Lower lobe of right lung (tissue), 2 donors: ENCODE data around the gene GCH1. TPM values are rescaled to one million over a fixed set of nuclear protein-coding genes. Genes with fewer than 3 reads are reported as not detected.

ENCODE experiments used
- ATAC-seq, 2 donors: fragments of 200-7000 bp; cut with Tn5 transposase; one replicate each; pipeline ENCODE4 v1.9.1; 2020 to 2022; ENCODE audit warnings: mild to moderate bottlenecking in 2 of 2, moderate library complexity in 2 of 2
- DNase-seq: peaks from one replicate; pipeline ENCODE4 v3.0.0-alpha.2; 2020
- H3K27ac ChIP-seq: fragments of 200-600 bp; one replicate; pipeline ENCODE4 v1.8.0; 2022
- H3K27me3 ChIP-seq: fragments of 200-600 bp; one replicate; pipeline ENCODE4 v1.8.0; 2022; ENCODE audit warnings: low read depth
- H3K36me3 ChIP-seq: fragments of 200-600 bp; one replicate; pipeline ENCODE4 v1.8.0; 2022; ENCODE audit warnings: mild to moderate bottlenecking
- H3K4me1 ChIP-seq: fragments of 200-600 bp; one replicate; pipeline ENCODE4 v1.8.0; 2022
- H3K4me3 ChIP-seq: fragments of 200-600 bp; one replicate; pipeline ENCODE4 v1.8.0; 2022; ENCODE audit warnings: mild to moderate bottlenecking
- H3K9me3 ChIP-seq: fragments of 200-600 bp; one replicate; pipeline ENCODE4 v1.8.0; 2022
- intact Hi-C: fragments of 100-400 bp; cut with DNase I; formaldehyde crosslinking; loops from one replicate; pipeline ENCODE4 v1.11.0; 2022
- total RNA-seq: library from RNA; stranded (reverse); fragmentation: NEBNext Ultra II Directional; extraction: Animal tissue kit (Norgen Biotek cat#: 25700); gene quantifications from one replicate; pipeline ENCODE4 v1.2.1, GENCODE V29; 2021
- TF ChIP-seq, protein P1 (sequence below): fragments of 200-600 bp; IDR thresholded peaks from one replicate; pipeline ENCODE4 v1.8.0; 2022; ENCODE audit warnings: antibody characterized with exemption, mild to moderate bottlenecking
- donor health status: DM: no; HTN: yes; CAD: no; lungs with severe emphysema.

Gene GCH1
- total RNA-seq, 1 donor from 2014 or later: 12.7 TPM

DNA sequence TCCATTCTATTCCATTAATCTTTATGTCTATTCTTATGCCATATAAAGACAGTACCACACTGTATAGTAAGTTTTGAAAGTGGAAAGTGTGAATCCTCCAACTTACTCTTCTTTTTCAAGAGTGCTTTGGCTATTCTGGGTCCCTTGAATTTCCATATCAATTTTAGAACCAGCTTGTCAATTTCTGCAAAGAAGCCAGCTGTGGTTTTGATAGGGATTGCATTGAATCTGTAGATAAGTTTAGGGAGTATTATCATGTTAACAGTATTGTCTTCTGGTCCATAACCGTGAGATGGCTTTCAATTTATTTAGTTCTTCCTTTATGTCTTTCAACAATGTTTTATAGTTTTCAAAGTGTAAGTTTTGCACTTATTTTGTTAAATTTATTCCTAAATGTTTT is 34.2 kb upstream of the GCH1 start:
- H3K4me3 ChIP-seq: no peak overlapping the region
- DNase-seq (no peak), ATAC-seq (no peak)
- no peaks in the 10 kb centered on the region for H3K9me3 ChIP-seq
- intact Hi-C loops: no loop called here
- H3K36me3 ChIP-seq: no peaks in the 10 kb centered on the region
- H3K27ac ChIP-seq: no peak overlapping the region
- H3K4me1 ChIP-seq: no peaks in the 10 kb centered on the region
- no peaks in the 10 kb centered on the region for H3K27me3 ChIP-seq
- TF ChIP-seq, protein P1, sequence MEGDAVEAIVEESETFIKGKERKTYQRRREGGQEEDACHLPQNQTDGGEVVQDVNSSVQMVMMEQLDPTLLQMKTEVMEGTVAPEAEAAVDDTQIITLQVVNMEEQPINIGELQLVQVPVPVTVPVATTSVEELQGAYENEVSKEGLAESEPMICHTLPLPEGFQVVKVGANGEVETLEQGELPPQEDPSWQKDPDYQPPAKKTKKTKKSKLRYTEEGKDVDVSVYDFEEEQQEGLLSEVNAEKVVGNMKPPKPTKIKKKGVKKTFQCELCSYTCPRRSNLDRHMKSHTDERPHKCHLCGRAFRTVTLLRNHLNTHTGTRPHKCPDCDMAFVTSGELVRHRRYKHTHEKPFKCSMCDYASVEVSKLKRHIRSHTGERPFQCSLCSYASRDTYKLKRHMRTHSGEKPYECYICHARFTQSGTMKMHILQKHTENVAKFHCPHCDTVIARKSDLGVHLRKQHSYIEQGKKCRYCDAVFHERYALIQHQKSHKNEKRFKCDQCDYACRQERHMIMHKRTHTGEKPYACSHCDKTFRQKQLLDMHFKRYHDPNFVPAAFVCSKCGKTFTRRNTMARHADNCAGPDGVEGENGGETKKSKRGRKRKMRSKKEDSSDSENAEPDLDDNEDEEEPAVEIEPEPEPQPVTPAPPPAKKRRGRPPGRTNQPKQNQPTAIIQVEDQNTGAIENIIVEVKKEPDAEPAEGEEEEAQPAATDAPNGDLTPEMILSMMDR: no peak

DNA sequence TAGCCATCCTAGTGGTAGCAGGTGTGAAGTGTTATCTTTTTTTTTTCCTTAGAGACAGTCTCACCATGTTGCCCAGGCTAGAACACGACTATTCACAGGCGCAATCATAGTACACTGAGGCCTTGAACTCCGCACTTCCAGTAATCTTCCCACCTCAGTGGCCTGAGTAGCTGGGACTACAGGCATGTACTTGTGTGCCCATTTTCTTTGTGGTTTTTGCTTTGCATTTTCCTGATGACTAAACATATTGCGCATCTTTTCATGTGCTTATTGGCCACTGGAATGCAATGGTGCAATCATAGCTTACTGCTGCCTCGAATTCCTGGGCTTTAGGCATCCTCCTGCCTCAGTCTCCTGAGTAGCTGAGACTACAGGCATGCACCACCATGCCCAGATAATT is 33.3 kb upstream of the GCH1 start:
- ATAC-seq (no peak), DNase-seq (no peak)
- Histone ChIP-seq H3K9me3 (no peaks in the 10 kb centered on the region), H3K36me3 (no peaks in the 10 kb centered on the region), H3K27ac (no peak overlapping the region), H3K27me3 (no peaks in the 10 kb centered on the region), H3K4me1 (no peaks in the 10 kb centered on the region), H3K4me3 (no peak overlapping the region)
- intact Hi-C loops: no loop called here
- TF ChIP-seq, protein P1: no peak

DNA sequence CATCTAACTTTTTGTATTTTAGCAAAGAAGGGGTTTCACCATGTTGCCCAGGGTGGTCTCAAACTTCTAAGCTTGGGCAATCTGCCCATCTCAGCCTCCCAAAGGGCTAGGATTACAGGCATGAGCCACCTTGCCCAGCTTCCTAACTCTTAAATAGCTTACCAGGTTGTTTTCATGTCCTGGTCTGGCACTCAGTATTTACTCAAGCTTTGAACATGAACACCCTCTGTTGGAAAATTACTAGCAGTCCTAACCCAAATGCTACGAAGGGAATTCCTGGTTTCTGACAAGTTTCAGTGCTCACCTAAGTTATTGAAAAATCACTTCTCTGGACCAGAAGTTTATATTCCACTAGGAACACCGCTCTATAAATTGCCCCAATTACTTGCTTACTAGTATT is 32.5 kb upstream of the GCH1 start:
- intact Hi-C loops: no loop called here
- no peak overlapping the region for H3K4me3 ChIP-seq
- no peaks in the 10 kb centered on the region for H3K36me3 ChIP-seq
- DNase-seq (no peak), ATAC-seq (no peak)
- no peak overlapping the region for H3K27ac ChIP-seq
- H3K9me3 ChIP-seq: no peaks in the 10 kb centered on the region
- TF ChIP-seq, protein P1: no peak
- no peaks in the 10 kb centered on the region for H3K4me1 ChIP-seq
- H3K27me3 ChIP-seq: no peaks in the 10 kb centered on the region

DNA sequence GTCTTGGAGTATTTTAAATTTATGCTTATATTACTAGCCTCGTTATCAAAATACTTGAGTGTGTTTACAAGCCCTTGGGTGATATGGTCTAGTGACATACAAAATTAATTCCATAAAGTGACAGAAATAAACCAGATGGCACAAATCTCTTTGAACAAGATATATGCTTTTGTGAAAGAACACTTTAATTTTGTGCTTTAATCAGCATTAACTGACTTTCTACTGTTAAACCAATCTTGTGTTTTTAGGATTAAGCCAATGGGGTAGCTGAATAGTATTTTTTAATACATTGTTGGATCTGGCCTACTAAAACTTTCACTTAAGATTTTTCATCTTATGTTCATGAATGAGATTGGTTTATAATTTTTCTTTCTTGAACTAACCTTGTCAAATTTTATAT is 30.4 kb upstream of the GCH1 start:
- Histone ChIP-seq H3K36me3 (no peaks in the 10 kb centered on the region), H3K4me1 (no peaks in the 10 kb centered on the region), H3K27ac (no peak overlapping the region), H3K27me3 (no peaks in the 10 kb centered on the region), H3K4me3 (no peak overlapping the region), H3K9me3 (no peaks in the 10 kb centered on the region)
- DNase-seq: no peak
- intact Hi-C loops: no loop called here
- TF ChIP-seq, protein P1: no peak
- no peak for ATAC-seq

DNA sequence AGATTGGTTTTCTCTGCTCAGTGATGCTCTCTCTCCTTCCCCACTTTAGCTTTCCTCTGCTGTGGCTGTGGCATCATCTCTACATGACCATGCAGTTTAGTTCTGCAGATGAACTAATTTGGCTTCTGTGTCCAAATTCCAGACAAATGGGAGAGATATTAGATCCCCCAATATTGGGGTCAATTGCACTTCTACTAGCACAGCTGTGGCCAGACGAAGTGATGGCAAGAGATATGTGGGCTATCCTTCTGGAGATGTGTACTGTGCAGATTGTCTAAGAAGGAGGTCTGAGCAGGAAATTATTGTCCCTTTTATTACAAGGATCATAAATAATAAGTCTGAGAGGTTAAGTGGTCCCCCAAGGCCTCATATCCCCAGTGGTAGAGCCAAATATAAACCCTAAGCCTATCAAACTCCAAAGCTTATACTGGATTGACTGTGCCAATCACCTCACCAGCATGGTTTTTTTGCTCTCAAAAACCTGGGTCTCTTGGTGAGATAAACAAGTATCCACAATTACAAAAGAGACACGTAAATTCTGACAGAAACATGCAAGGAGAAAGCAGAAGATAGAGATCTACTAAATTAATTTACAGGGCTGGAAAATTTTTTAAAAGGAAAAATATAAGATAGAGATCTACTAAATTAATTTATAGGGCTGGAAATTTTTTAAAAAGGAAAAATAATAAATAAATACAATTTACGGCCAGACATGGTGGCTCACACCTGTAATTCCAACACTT is 29.1 kb upstream of the GCH1 start:
- Histone ChIP-seq H3K4me1 (no peaks in the 10 kb centered on the region), H3K27me3 (no peaks in the 10 kb centered on the region), H3K9me3 (no peaks in the 10 kb centered on the region), H3K27ac (no peak overlapping the region), H3K36me3 (no peaks in the 10 kb centered on the region), H3K4me3 (no peak overlapping the region)
- no peak for DNase-seq
- intact Hi-C loops: no loop called here
- no peak for ATAC-seq
- TF ChIP-seq, protein P1: no peak
